KMS-11 (cell line): Measurements from ENCODE around the gene DEFB124.

Experiments
- H2AFZ ChIP-seq: fragments of 200-600 bp; sonication (generic); 2 replicates; pipeline ENCODE4 v1.6.1; 2016; ENCODE audit warnings: antibody characterized with exemption, mixed run types, low read depth
- H3K27ac ChIP-seq: fragments of 200-600 bp; sonication (generic); 2 replicates; pipeline ENCODE4 v1.6.1; 2016; ENCODE audit warnings: mild to moderate bottlenecking, mixed run types
- H3K27me3 ChIP-seq: fragments of 200-600 bp; sonication (generic); 2 replicates; pipeline ENCODE4 v1.6.1; 2017; ENCODE audit warnings: mild to moderate bottlenecking, low read depth, mixed run types, moderate library complexity; ENCODE audit not compliant: insufficient read depth
- H3K36me3 ChIP-seq: fragments of 200-600 bp; sonication (generic); 2 replicates; pipeline ENCODE4 v1.6.1; 2017; ENCODE audit warnings: mild to moderate bottlenecking, mixed run types; ENCODE audit not compliant: insufficient read depth
- H3K4me1 ChIP-seq: fragments of 200-600 bp; sonication (generic); 2 replicates; pipeline ENCODE4 v1.6.1; 2016; ENCODE audit warnings: mild to moderate bottlenecking, low read depth, mixed run types; ENCODE audit not compliant: poor library complexity, severe bottlenecking
- H3K4me2 ChIP-seq: fragments of 200-600 bp; sonication (generic); 2 replicates; pipeline ENCODE4 v1.7.0; 2016; ENCODE audit warnings: mild to moderate bottlenecking, mixed run types
- H3K4me3 ChIP-seq: fragments of 200-600 bp; sonication (generic); IDR thresholded peaks from 2 replicates; pipeline ENCODE4 v1.6.1; 2017; ENCODE audit warnings: low read depth, low read length, mixed read lengths; ENCODE audit not compliant: insufficient read depth
- H3K79me2 ChIP-seq: fragments of 200-600 bp; sonication (generic); 2 replicates; pipeline ENCODE4 v1.6.1; 2016; ENCODE audit warnings: low read depth, mixed run types; ENCODE audit not compliant: insufficient read depth
- H3K9ac ChIP-seq: fragments of 200-600 bp; sonication (generic); 2 replicates; pipeline ENCODE4 v1.6.1; 2016; ENCODE audit warnings: mild to moderate bottlenecking, mixed run types
- H4K20me1 ChIP-seq: fragments of 200-600 bp; sonication (generic); 2 replicates; pipeline ENCODE4 v1.6.1; 2016; ENCODE audit warnings: mild to moderate bottlenecking, mixed run types; ENCODE audit not compliant: insufficient read depth
- CTCF ChIP-seq: fragments of 200-600 bp; sonication (generic); conservative IDR thresholded peaks from 2 replicates; pipeline ENCODE4 v1.6.1; 2017; ENCODE audit warnings: low read depth, mild to moderate bottlenecking, antibody characterized with exemption, low read length, moderate library complexity, mixed read lengths

The DEFB124 gene

GRCh38 chr20:31454361-31454760 is 20.6 kb downstream of the DEFB124 start:
- Histone ChIP-seq H3K4me2 (no peak overlapping the region), H3K27me3 (no peaks in the 10 kb centered on the region; the same call in 1 of the 2 replicates)

GRCh38 chr20:31452575-31452974 is 22.4 kb downstream of the DEFB124 start:
- no peak overlapping the region for H3K4me2 ChIP-seq
- no peaks in the 10 kb centered on the region for H3K36me3 ChIP-seq
- H2AFZ ChIP-seq = no peak overlapping the region
- H3K9ac ChIP-seq = no peak overlapping the region
- no peaks in the 10 kb centered on the region for H3K79me2 ChIP-seq
- no peaks in the 10 kb centered on the region for H4K20me1 ChIP-seq
- H3K4me1 ChIP-seq = no peaks in the 10 kb centered on the region
- no peak for TF ChIP-seq CTCF
- no peaks in the 10 kb centered on the region; the same call in 1 of the 2 replicates for H3K27me3 ChIP-seq
- H3K4me3 ChIP-seq = no peak overlapping the region
- no peak overlapping the region for H3K27ac ChIP-seq

More at GRCh38 chr20:31454361-31454760, 20.6 kb downstream of the DEFB124 start:
- no peak for TF ChIP-seq CTCF
- no peak overlapping the region for H3K4me3 ChIP-seq
- H3K4me1 ChIP-seq = no peaks in the 10 kb centered on the region
- H2AFZ ChIP-seq = no peak overlapping the region
- no peaks in the 10 kb centered on the region for H3K36me3 ChIP-seq
- H3K79me2 ChIP-seq = no peaks in the 10 kb centered on the region
- no peaks in the 10 kb centered on the region for H4K20me1 ChIP-seq
- no peak overlapping the region for H3K27ac ChIP-seq
- no peak overlapping the region for H3K9ac ChIP-seq

GRCh38 chr20:31449511-31450414 is 25.2 kb downstream of the DEFB124 start:
- no peaks in the 10 kb centered on the region for H3K79me2 ChIP-seq
- H2AFZ ChIP-seq = no peak overlapping the region
- no peaks in the 10 kb centered on the region for H3K36me3 ChIP-seq
- no peak overlapping the region for H3K27ac ChIP-seq
- H3K9ac ChIP-seq = no peak overlapping the region
- H3K4me2 ChIP-seq = no peak overlapping the region
- TF ChIP-seq CTCF = no peak
- H4K20me1 ChIP-seq = no peaks in the 10 kb centered on the region
- no peaks in the 10 kb centered on the region; the same call in 1 of the 2 replicates for H3K27me3 ChIP-seq
- H3K4me3 ChIP-seq = no peak overlapping the region
- no peaks in the 10 kb centered on the region for H3K4me1 ChIP-seq

- Histone ChIP-seq H2AFZ (no peak overlapping the region), H4K20me1 (no peaks in the 10 kb centered on the region), H3K27ac (no peak overlapping the region), H3K4me2 (no peak overlapping the region), H3K9ac (no peak overlapping the region), H3K27me3 (no peaks in the 10 kb centered on the region), H3K79me2 (no peaks in the 10 kb centered on the region), H3K4me3 (no peak overlapping the region), H3K36me3 (no peaks in the 10 kb centered on the region), H3K4me1 (no peaks in the 10 kb centered on the region)
- TF ChIP-seq CTCF = no peak
These were observed 28.7 kb downstream of the DEFB124 start for GRCh38 chr20:31446084-31446819.
